Amniotic stem cell (primary cell): ENCODE measurements around the gene ATXN7.
A peak's percentile ranks its signal among the peaks of the same experiment; 100 is the strongest.

Experiments used
- DNase-seq: peaks from one replicate; lab custom pipeline; 2025; lab: John Stamatoyannopoulos, UW

Gene ATXN7

GRCh38 chr3:63964681-63965485 is 101.2 kb downstream of the ATXN7 start:
- no peak for DNase-seq

- no peak for DNase-seq
Measured at GRCh38 chr3:63966007-63966406, 102.3 kb downstream of the ATXN7 start.

- DNase-seq, result no peak
Measured at GRCh38 chr3:63966871-63967270, 103.2 kb downstream of the ATXN7 start.

- DNase-seq, result no peak
Measured at GRCh38 chr3:63967675-63968611, 104.3 kb downstream of the ATXN7 start.

GRCh38 chr3:63968612-63969350 is 105.1 kb downstream of the ATXN7 start:
- no peak for DNase-seq

GRCh38 chr3:63969876-63970275 is 106.2 kb downstream of the ATXN7 start:
- no peak for DNase-seq

- no peak for DNase-seq
Measured at GRCh38 chr3:63970631-63971475, 107.2 kb downstream of the ATXN7 start.

GRCh38 chr3:63972196-63972595 is 108.5 kb downstream of the ATXN7 start:
- DNase-seq, result no peak

GRCh38 chr3:63972987-63973386 is 109.3 kb downstream of the ATXN7 start:
- no peak for DNase-seq

- no peak for DNase-seq
Measured at GRCh38 chr3:63973406-63973805, 109.7 kb downstream of the ATXN7 start.

- DNase-seq, result no peak
Measured at GRCh38 chr3:63974451-63974850, 110.8 kb downstream of the ATXN7 start.

GRCh38 chr3:63975723-63976122 is 112.1 kb downstream of the ATXN7 start:
- DNase-seq, result no peak

GRCh38 chr3:63976161-63976871 is 112.6 kb downstream of the ATXN7 start:
- DNase-seq, result peak; percentile 60

- DNase-seq, result no peak
Measured at GRCh38 chr3:63976872-63977200, 113.2 kb downstream of the ATXN7 start.

GRCh38 chr3:63977893-63978292 is 114.2 kb downstream of the ATXN7 start:
- no peak for DNase-seq

- no peak for DNase-seq
Measured at GRCh38 chr3:63979093-63979885, 115.6 kb downstream of the ATXN7 start.

GRCh38 chr3:63980019-63980418 is 116.4 kb downstream of the ATXN7 start:
- DNase-seq, result no peak

- no peak for DNase-seq
Measured at GRCh38 chr3:63980830-63981498, 117.3 kb downstream of the ATXN7 start.

GRCh38 chr3:63981980-63982379 is 118.3 kb downstream of the ATXN7 start:
- no peak for DNase-seq
